ENCODE results near the gene SLC6A16.
A peak's percentile ranks its signal among the peaks of the same experiment; 100 is the strongest.
"Not testable (repeated sequence)": the region's sequence is repeated elsewhere in the genome, so short reads cannot be mapped to it uniquely, and the experiment has no call there.

The SLC6A16 gene

DNA sequence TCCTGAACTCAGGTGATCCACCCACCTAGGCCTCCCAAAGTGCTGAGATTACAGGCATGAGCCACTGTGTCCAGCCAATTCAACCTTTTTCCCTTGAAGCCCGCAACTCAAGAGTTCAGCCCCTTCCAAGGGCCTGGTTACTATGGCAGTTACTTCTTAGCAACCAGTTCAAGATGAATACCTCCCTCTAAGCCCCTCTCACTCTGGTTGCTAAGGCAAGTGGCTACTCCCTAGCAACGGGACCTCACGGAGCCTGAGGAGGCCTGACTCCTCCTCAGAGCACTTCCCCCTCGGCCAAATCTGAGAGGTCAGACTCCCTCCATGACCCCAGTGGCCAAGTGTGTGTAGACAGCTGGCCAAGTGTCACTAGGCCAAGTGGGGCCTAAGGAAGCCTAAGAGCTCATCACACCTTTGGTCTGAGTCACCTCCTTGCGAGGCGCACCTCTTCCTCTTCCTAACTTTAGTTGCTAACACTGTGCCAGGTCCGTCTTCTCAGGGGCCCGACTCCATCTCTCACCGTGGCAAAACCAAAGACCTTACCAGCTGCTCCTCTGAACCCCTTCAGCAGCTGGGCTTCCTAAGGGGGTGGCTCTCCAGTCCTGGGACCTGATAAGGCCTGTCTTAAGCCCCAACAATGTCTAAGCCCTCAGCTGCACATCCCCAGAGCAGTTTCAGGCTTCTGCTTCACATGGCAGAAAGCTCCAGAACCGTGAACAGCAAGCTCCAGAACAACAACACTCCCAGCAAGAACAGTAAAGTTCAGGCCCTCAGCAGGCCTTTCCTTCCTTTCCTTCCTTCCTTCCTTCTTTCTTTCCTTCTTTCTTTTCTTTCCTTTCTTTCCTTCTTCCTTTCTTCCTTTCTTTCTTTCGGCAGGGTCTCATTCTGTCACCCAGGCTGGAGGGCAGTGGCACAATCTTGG is 19.8 kb upstream of the SLC6A16 start:
- DNase-seq (ENCODE audit: low read depth in 3 of 3, low spot score in 1 of 3), result no peak

DNA sequence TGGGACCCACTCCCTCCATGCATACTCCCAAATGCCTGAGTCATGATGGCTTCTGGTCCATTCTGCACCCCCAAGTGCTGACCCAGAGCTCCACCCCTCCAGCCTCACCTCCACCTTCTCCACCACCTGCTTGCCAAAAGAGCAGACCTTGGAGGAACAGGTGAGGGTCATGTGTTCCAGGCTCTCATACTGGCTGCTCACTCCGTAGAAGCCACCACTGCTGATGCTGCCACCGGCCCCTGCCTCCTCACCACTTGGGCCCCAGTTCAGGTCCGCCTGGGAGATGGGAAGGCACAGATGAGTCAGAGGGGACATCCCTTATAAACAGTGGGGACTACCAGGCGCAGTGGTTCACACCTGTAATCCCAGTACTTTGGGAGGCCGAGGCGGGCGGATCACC is 18.1 kb upstream of the SLC6A16 start:
- DNase-seq (ENCODE audit: low read depth in 3 of 3, low spot score in 1 of 3), result no peak

DNA sequence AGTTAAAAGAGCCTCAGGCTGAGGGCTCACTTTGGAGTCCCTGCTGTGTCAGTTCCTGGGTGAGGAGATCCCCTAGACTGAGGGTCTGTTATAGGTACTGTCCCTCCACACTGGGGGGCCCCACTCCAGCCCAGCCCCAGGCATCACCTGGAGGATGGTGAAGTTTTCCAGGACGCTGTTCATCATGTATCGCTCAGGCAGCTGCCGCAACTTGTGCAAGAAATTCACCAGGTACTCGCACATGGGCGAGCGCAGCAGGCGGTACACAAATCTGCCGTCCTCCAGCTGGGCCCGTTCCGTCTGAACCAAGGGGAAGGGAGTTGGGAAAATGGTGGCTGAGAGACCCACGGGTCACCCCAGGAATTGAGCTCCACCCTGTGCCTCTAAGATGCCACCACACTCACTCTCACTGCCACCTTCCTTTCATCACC is 17.3 kb upstream of the SLC6A16 start:
- DNase-seq (ENCODE audit: low read depth in 3 of 3, low spot score in 1 of 3), result no peak

DNA sequence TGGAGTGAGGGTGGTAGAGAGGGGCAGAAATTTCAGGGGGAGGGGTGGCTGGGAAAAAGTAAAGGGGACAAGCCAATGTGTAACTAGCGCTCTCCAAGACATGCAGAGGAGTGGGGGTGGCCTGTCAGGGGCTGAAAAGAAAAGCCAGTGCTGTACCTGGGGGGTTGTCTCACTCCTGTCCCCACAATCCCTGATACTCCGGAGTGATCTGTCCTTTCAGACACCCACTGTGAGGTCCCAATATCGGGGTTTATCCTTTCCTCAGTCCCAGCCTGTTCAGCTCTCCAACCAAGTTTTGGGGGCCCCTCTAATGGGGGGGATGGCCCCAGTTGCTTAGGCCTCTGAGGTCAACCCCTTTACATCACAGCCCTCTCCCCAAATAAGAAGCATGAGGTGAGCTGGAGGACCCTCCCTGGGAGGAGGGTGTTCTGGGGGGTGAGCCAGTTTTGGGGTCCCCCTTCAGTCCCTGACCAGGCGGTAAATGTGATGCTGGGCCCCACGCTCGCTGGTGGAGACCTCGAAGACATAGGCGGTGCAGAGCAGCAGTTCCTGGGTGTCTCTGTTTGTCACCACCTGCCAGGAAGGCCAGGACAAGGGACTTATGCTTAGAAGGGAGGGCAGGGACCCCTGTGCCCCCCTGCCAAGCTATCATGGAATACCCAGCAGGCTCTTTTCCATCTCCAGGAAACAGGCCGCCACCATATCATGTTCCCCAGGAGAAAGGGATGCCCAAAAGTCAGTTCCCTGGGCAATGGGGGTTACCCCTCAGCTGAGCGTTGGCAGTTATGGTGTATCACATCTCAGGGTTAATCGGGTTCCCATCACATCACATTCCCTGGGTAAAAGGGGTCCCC is 16.1 kb upstream of the SLC6A16 start:
- DNase-seq (ENCODE audit: low read depth in 3 of 3, low spot score in 1 of 3), result no peak

DNA sequence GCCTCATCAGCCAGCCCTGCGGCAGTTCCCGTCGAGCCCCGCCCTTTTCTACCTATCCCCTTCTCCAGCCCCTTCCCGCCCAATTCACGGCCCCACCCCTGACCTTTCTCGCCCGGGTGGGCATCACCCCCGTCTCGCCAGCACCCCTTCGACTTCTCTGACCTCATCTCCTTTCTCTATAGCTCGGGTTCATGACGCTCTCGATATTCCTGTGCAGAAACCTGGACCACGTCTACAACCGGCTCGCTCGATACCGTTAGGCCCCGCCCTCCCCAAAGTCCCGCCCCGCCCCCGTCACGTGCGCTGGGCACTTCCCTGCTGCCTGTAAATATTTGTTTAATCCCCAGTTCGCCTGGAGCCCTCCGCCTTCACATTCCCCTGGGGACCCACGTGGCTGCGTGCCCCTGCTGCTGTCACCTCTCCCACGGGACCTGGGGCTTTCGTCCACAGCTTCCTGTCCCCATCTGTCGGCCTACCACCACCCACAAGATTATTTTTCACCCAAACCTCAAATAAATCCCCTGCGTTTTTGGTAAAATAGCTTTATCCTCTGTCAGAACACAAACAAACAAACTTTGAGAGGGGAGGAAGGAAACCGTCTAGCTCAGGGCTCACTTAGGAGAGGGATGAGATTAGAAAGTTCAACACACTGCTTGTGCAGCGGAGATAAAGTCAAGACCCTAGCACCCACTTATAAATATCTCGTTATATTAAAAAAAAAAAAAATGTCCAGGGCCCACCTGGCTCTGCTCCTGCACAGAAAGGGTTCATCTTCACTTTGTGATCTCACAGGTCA is 15.3 kb upstream of the SLC6A16 start:
- no peak for DNase-seq (ENCODE audit: low read depth in 3 of 3, low spot score in 1 of 3)

DNA sequence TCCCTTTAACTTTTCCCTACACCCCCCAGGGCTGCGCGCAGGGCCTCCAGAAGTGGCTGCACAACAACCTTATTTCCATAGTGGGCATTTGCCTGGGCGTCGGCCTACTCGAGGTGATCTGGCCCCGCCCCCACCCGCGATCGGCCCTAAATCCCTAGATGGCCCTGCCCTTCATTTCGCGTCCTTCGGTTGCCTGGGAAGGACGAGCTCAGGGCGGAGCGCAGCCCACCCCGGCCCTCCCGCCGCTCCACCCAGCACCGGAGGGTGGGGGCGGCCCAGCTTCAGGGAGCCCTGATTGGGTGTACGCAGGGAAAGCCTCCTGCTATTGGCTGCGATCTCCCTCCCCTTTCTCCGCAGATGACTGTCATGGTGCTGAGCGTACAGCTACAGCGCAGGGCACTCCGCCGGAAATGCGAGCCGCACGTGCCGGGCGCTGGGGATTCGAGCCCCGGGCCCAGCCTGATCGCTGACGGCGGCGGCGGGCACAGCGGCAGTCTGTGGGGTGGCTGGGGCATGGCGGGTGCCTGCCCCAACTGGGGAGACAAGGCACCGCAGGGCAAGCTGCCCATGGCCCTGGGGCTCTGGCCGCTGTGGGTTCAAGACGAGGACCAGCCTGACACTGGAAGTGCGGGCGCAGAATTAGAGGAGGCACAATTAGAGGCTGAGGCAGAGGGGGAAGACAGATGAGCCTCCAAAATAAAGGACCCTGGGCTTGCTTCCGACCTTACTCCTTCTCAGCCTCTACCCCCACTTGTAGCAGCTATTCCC is 14.5 kb upstream of the SLC6A16 start:
- DNase-seq (ENCODE audit: low read depth in 3 of 3, low spot score in 1 of 3), result no peak

DNA sequence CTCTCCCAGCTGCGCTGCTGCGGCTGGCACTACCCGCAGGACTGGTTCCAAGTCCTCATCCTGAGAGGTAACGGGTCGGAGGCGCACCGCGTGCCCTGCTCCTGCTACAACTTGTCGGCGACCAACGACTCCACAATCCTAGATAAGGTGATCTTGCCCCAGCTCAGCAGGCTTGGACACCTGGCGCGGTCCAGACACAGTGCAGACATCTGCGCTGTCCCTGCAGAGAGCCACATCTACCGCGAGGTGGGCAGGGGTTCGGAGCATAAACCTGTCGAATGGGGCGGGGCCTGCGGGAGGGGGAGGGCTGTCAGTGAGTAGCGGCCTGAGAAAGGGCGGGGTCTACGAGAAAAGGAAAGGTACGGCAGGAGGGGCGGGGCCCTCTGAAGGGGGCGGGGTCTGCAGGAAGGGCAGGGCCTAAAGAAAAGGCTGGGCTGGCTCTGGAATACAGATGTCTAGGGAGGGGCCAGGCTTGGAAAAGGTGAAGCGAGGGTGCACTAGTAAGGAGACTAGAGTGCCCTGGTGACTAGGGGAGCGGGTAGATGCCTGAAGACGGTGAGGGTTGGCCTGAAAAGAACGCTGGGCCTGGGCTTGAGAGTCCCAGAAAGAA is 13.8 kb upstream of the SLC6A16 start:
- DNase-seq (ENCODE audit: low read depth in 3 of 3, low spot score in 1 of 3), result no peak

DNA sequence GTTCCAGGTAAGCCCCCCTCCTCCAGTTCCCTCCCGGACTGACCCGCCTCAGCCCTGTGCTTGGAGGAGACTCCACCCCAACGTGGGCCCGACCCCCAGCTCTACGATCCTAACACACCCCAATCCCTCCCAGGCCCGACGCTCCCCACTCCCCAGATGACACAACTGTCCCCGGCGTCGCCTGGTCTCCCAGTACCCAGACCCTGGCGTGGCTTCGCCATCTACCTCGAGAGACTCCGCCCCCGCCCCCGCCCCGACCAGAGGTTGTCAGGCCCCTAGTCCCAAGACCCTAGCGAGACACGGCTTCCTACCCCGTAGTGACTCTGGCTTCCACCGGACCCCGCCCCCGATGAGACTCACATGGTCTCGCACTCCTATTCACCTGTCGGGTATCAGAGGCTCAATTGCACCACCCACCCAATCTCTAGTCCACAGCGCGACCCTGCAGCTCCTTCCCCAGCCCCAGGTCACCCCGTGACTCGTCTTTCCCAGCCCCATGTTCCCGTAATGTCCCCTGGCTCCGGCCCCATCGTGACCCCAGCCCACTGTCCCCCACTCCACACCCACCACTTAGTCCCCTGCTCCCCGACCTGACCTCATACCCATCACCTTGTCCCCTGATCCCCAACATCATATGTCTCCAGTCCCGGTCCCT is 13.2 kb upstream of the SLC6A16 start:
- no peak for DNase-seq (ENCODE audit: low read depth in 3 of 3, low spot score in 1 of 3)

DNA sequence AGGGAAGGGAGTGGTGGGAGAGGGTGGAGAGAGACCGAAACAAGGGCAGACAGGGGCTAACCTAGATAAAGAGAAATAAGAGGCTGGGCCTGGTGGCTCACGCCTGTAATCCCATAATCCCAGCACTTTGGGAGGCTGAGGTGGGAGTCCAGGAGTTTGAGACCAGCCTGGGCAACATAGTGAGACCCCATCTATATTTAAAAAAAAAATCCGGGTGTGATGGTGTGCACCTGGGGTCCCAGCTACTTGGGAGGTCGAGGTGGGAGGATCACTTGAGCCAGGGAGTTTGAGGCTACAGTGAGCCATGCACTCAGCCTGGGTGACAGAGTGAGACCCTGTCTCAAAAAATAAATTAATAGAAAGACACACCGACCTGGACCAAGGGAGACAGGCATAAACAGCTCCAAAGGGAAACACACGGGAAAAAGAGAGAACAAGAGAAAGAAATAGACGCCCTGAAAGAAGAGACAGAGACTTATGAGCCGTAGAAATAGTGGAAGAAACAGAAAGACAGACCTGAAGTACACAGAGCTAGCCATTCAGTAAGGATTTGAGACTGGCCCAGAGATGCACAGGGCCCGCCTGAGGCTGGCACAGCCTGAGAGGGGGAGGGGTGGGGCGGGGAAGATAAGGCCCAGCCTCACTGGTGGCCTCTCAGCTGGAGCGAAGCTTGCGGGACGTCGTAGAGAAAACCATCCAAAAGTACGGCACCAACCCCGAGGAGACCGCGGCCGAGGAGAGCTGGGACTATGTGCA is 12.5 kb upstream of the SLC6A16 start:
- DNase-seq (ENCODE audit: low read depth in 3 of 3, low spot score in 1 of 3), result no peak

DNA sequence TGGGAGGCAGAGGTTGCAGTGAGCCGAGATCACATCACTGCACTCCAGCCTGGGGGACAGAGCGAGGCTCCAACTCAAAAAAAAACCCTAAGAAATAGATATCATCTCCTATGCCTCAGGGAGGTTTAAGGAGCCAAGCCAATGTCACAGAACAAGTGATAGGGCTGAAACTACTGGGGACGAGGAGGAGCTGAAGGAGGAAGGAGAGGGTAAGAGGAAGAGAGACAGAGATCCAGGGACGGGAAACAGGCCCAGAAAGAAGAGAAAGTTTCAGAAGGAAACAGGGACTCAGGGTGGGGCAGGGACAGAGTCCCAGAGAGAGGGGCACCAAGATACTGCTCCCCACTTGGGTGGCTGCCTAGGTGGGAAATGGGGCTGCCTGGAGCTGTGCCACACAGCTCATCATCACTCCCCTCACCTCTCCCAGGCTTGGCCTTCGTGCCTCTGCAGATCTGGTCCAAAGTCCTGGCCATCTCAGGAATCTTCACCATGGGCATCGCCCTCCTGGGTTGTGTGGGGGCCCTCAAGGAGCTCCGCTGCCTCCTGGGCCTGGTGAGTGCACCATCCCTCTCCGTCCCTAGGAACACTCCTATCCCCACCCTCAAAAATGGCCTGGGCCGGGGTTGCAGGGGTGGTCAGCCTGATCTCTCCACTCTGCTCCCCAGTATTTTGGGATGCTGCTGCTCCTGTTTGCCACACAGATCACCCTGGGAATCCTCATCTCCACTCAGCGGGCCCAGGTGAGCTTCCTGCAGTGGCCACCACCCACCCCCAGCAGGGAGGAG is 11.7 kb upstream of the SLC6A16 start:
- DNase-seq (ENCODE audit: low read depth in 3 of 3, low spot score in 1 of 3), result no peak

DNA sequence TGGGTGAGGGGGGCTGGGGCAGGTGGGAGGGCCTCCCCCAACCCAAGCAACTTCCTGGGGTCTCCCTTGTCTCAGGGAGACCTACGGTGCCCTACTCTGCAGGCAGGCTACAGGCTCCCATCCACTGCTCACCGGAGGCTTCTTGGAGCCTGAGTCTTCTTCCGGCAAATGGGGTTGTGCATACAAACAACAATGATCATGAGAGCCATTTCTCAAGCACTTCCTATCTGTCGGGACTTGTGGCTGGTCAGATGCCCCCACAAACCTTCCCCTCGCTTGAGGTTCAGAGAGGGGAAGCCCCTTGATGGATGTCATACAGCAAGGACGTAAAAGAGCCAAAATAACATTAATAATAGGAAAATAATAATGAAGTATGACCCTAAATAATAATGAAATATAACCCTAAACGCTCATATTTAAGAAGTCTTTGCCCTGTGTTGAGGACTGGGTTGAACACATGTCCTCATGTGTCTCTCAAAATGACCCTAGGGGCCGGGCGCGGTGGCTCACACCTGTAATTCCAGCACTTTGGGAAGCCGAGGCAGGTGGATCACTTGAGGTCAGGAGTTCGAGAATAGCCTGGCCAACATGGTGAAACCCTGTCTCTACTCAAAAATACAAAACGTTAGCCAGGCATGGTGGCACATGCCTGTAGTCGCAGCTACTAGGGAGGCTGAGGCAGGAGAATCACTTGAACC is 10.9 kb upstream of the SLC6A16 start:
- no peak for DNase-seq (ENCODE audit: low read depth in 3 of 3, low spot score in 1 of 3)

DNA sequence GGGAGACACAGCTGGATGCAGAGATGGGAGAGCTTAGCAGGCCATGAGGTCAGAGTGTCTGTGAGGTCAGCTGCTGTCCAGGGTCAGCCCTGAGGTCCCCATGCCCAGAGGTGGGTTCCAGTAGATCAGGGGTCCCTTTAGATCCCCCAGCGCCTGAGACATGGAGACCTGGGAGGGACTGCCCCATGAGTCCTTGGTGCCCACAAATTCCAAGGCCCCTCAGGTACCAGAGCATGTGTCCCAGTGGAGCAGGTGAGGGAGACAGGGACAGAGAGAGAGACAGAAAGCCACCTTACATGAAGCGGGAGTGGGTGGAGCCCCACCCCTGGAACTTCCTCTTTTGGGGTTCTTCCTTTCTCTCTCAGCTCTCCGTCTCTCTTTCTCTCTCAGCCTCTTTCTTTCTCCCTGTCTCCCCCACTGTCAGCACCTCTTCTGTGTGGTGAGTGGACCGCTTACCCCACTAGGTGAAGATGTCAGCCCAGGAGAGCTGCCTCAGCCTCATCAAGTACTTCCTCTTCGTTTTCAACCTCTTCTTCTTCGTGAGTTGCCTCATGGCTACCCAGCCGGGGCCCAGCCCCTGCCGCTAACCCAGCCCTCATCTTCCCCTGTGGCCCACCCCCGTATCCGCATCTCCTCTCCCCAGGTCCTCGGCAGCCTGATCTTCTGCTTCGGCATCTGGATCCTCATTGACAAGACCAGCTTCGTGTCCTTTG is 10.2 kb upstream of the SLC6A16 start, which contains the start of gene CD37:
Gene CD37 (plus strand): TSS at position 336 of the 713 bp plus-strand sequence. CDS start 135 bp downstream, at position 471.
- DNase-seq (ENCODE audit: low read depth in 3 of 3, low spot score in 1 of 3), result peak in 1 of 3 donors; percentile 39

DNA sequence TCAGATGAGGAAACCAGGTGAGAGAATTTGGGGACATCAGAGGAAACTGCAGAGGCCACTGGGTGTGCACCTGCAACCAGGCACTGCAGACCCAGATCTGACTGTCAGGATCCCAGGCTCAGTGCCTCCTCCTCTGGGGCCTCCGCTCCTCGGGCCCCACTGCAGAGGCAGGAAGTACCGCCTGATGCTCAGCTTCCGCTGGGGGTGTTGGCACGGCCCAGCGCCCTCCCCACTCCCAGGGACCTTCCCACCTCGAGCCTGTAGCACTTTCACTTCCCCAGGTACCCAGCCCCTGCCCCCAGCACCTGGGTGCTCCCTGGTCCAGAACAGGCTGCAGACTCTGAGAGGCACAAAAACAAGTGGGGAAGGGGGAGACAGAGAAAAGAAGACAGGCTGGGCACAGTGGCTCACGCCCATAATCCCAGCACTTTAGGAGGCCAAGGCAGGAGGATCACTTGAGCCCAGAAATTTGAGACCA is 8.9 kb upstream of the SLC6A16 start:
- peak; percentile 45 to 50 (median 47) for DNase-seq (ENCODE audit: low read depth in 3 of 3, low spot score in 1 of 3)

DNA sequence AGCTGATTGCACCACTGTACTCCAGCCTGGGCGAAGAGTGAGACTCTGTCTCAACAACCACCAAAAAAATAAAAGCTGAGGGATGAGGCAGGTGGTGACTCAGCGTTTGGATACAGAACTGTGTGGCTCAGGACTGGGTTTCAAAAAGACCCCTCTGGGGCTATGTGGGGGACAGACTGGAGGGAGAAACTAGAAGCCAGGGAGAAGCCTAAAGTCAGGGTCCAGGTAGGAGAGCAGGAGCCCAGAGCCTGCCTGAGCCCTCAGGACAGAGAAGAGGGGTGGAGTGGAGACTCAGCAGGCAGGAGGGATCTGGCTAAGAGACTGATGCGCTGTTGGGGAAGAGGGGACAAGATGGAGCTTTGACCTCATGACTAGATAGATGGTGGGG is 8.4 kb upstream of the SLC6A16 start:
- no peak for DNase-seq (ENCODE audit: low read depth in 3 of 3, low spot score in 1 of 3)

DNA sequence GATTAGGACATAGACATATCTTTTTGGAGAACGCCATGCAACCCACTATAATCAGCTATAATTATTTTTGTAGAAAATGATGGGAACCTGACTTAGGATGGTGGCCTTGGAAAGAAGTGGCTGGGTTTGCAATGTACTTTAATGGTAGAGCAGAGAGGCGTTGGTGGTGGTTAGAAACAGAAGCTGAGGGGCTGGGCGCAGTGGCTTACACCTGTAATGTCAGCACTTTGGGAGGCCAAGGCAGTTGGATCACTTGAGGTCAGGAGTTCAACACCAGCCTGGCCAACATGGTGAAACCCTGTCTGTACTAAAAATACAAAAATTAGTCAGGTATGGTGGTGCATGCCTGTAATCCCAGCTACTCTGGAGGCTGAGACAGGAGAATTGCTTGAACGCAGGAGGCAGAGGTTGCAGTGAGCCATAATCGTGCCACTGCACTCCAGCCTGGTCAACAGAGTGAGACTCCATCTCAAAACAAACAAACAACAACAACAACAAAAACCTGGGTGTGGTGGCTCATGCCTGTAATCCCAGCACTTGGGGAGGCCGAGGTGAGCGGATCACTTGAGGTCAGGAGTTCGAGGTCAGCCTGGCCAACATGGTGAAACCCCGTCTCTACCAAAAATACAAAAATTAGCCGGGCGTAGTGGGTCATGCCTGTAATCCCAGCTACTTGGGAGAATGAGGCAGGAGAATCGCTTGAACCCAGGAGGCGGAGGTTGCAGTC is 7.9 kb upstream of the SLC6A16 start:
- DNase-seq (ENCODE audit: low read depth in 3 of 3, low spot score in 1 of 3), result not testable (repeated sequence)

DNA sequence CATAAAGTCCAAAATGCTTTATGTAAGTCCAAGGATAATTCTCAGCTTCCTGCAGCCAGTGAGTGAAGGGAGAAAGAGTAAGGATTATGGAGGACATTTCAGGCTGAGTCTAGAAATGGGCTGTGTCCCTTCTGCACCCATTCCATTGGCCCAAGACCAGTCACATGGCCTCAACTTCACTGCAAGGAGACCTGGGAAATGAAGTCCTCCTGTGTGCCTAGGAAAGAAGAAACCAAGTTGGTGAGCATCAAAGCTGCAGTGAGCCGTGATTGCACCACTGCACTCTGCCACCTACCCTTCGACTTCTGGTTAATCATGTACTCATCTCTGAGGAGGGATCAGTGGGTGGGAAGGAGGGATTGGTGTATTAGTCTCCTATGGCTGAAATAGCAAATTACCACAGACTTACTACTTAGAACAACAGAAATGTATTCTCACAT is 6.6 kb upstream of the SLC6A16 start:
- peak in 2 of 3 donors; percentile 16 to 27 for DNase-seq (ENCODE audit: low read depth in 3 of 3, low spot score in 1 of 3)

Data from stimulated activated CD4-positive, alpha-beta T cell treated with anti-CD3 and anti-CD28 coated beads, TNF-alpha, amount 100 ng/mL, for 1 hour (primary cell).